Retinal pigment epithelial cell (primary cell): ENCODE measurements around the gene ZNF845.
"Not testable (repeated sequence)": the region's sequence is repeated elsewhere in the genome, so short reads cannot be mapped to it uniquely, and the experiment has no call there.

Experiments
- DNase-seq: peaks from one replicate; pipeline ENCODE4 v3.0.0-alpha.2; 2010; ENCODE audit warnings: low read depth
- H3K4me3 ChIP-seq: 2 replicates; pipeline ENCODE4 v1.5.1; 2011; ENCODE audit warnings: mild to moderate bottlenecking, low read length, control low read depth, moderate library complexity
- CTCF ChIP-seq: conservative IDR thresholded peaks from 2 replicates; pipeline ENCODE4 v1.5.1; 2011; ENCODE audit warnings: low read depth, low read length, control low read depth, inconsistent platforms

The ZNF845 gene

GRCh38 chr19:53333463-53334449 is at the start of gene ZNF845:
TSS of gene ZNF845 (plus strand) at chr19:53333749. CDS start at chr19:53341308, 7,559 bp downstream.
- no peak for TF ChIP-seq CTCF
- H3K4me3 ChIP-seq: peak within 1 kb of the TSS; percentile 98
- peak; percentile 62 for DNase-seq

DNA sequence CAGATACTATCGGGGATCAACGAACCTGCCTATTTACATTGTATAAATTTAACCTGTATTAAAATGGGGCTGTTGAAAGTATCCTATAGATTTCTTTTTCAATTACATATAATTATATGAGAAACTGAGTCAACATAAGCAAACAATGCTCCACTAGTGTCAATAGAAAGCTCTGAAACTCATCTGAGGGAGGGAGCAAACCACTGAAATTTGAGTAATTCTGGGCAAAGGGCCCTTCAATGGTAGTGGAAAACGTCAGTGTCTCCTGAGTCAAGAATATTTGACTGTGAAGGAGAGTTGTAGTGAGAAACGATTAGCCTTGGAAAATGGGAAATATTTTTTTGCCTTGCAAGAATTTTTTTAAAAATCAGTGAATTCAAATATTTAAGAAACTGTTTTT is 48.5 kb upstream of the ZNF845 start:
- DNase-seq: no peak
- no peak overlapping the region for H3K4me3 ChIP-seq
- no peak for TF ChIP-seq CTCF

- no peak for DNase-seq
- TF ChIP-seq CTCF: no peak
- H3K4me3 ChIP-seq: no peak overlapping the region
Observed at GRCh38 chr19:53290758-53291549, 42.6 kb upstream of the ZNF845 start.

GRCh38 chr19:53294786-53295441 is 38.6 kb upstream of the ZNF845 start:
- TF ChIP-seq CTCF: no peak
- DNase-seq: no peak
- H3K4me3 ChIP-seq: no peak overlapping the region

- DNase-seq, H3K4me3 ChIP-seq: not testable (repeated sequence)
Observed at GRCh38 chr19:53301341-53301740, 32.2 kb upstream of the ZNF845 start.

GRCh38 chr19:53308339-53308811 is 25.2 kb upstream of the ZNF845 start:
- H3K4me3 ChIP-seq: no peak overlapping the region
- no peak for DNase-seq
- TF ChIP-seq CTCF: peak; percentile 23

DNA sequence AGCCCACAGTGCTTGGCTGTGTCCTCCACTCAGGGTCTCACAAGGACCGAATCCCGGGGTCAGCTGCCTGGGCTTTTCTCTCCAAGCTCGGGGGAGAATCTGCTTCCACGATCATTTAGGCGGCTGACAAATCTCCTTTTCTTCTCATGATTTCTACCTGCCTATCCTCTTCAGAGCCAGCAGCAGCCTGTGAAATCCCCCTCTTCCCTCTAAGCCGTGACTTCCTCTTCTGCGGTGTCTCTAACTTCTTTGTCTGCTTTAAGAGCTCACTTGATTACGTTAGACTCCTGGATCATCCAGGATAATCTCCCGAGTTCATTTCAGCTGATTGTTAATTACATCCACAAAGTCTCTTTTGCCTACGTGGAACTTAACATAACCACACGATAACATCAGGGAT is 22.5 kb upstream of the ZNF845 start:
- no peak for DNase-seq
- TF ChIP-seq CTCF: no peak
- no peak overlapping the region for H3K4me3 ChIP-seq
